ENCODE data around the gene OSBP. TPM values are rescaled to one million over a fixed set of nuclear protein-coding genes. Genes with fewer than 3 reads are reported as not detected.
A peak's percentile ranks its signal among the peaks of the same experiment; 100 is the strongest.

Gene OSBP
- total and polyA plus RNA-seq, 9 of the 15 experiments (the other 6 are each of a cell fraction or from before 2014, with no cell fraction given): 11.7 to 49.0 (median 28.7) TPM

- TF ChIP-seq MEF2D (tag; conservative IDR thresholded peaks at IDR 0.05; ENCODE audit: low read depth): no peak
- TF ChIP-seq NR2C1 (IDR thresholded peaks at IDR 0.05): 0 out of 2 replicates have a peak, but pooled peaks have one; percentile 16
- peak; percentile 41; the same call in 1 of the 2 replicates for TF ChIP-seq NR2C1 (tag; IDR thresholded peaks at IDR 0.05)
- TF ChIP-seq, protein P1, sequence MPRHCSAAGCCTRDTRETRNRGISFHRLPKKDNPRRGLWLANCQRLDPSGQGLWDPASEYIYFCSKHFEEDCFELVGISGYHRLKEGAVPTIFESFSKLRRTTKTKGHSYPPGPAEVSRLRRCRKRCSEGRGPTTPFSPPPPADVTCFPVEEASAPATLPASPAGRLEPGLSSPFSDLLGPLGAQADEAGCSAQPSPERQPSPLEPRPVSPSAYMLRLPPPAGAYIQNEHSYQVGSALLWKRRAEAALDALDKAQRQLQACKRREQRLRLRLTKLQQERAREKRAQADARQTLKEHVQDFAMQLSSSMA (CRISPR knock-in tag; IDR thresholded peaks at IDR 0.05): no peak
- TF ChIP-seq NCOA2 (IDR thresholded peaks at IDR 0.05; ENCODE audit: partially characterized antibody in 2 of 2): peak in 1 of 2 experiments; percentile 77
- 0 out of 2 replicates have a peak, but pooled peaks have one; percentile 36 for TF ChIP-seq KLF6 (CRISPR knock-in tag; IDR thresholded peaks at IDR 0.05; ENCODE audit: borderline replicate concordance)
- TF ChIP-seq BMI1 (IDR thresholded peaks at IDR 0.05; ENCODE audit: low read length): no peak
- 0 out of 2 replicates have a peak, but pooled peaks have one; percentile 29 for TF ChIP-seq ZBTB5 (IDR thresholded peaks at IDR 0.05)
- peak; percentile 79 for TF ChIP-seq ZNF764 (CRISPR knock-in tag; IDR thresholded peaks at IDR 0.05; ENCODE audit: low read depth)
- peak; percentile 83 for TF ChIP-seq BCOR (IDR thresholded peaks at IDR 0.05)
- TF ChIP-seq ZNF217 (CRISPR knock-in tag; IDR thresholded peaks at IDR 0.05): no peak
- TF ChIP-seq IRF1 (CRISPR knock-in tag; IDR thresholded peaks at IDR 0.05; ENCODE audit: borderline replicate concordance): no peak
- no peak for TF ChIP-seq SRF (CRISPR knock-in tag; IDR thresholded peaks at IDR 0.05)
- 0 out of 2 replicates have a peak, but pooled peaks have one; percentile 44 for TF ChIP-seq ZKSCAN1 (IDR thresholded peaks at IDR 0.05; ENCODE audit: low read depth, low read length)
- TF ChIP-seq VEZF1 (CRISPR knock-in tag; IDR thresholded peaks at IDR 0.05): peak; percentile 36; the same call in 1 of the 2 replicates
- TF ChIP-seq ZNF41 (CRISPR knock-in tag; conservative IDR thresholded peaks at IDR 0.05): 0 out of 2 replicates have a peak, but pooled peaks have one; percentile 22
- TF ChIP-seq CAMTA2 (CRISPR knock-in tag; conservative IDR thresholded peaks at IDR 0.05): no peak
- no peak for TF ChIP-seq NRF1 (conservative IDR thresholded peaks at IDR 0.05 in 1 of 2, IDR thresholded peaks at IDR 0.05 in 1 of 2)
- TF ChIP-seq PTBP1 (IDR thresholded peaks at IDR 0.05; ENCODE audit: low read depth, low read length): no peak
- TF ChIP-seq SIRT6 (IDR thresholded peaks at IDR 0.05; ENCODE audit: low read depth, low read length): no peak
Observed at GRCh38 chr11:59556115-59556916, 59.3 kb downstream of the OSBP start (continued).

All from K562 (cell line).